Measurements from ENCODE around the gene LYST.

DNA sequence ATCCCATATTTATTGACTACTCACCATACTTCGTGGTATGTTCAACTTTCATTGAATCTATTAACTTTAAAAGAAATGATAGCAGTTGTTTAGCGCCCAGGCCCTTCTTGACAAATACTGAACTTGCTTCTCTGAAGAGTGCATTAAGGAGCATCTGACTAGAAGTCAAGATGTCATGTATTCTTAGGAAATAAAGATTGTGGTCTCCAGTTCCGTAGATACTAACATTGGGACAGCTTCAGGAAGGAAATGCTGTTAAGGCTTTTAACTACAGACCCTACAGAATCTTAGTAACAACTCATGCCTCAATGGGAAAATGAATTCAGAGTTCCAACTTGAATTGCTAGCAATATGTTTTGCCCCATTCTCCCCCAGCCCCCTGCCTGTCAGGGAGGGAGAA, 14.8 kb downstream of the LYST start:
- TF ChIP-seq EZH2 (IDR thresholded peaks at IDR 0.05; ENCODE audit: borderline replicate concordance, insufficient read depth, low read length, poor library complexity, severe bottlenecking) (no peak), REST (IDR thresholded peaks at IDR 0.05; ENCODE audit: borderline replicate concordance) (no peak), EP300 (conservative IDR thresholded peaks at IDR 0.05; ENCODE audit: poor library complexity, severe bottlenecking) (no peak)
- TF ChIP-seq, protein P1, sequence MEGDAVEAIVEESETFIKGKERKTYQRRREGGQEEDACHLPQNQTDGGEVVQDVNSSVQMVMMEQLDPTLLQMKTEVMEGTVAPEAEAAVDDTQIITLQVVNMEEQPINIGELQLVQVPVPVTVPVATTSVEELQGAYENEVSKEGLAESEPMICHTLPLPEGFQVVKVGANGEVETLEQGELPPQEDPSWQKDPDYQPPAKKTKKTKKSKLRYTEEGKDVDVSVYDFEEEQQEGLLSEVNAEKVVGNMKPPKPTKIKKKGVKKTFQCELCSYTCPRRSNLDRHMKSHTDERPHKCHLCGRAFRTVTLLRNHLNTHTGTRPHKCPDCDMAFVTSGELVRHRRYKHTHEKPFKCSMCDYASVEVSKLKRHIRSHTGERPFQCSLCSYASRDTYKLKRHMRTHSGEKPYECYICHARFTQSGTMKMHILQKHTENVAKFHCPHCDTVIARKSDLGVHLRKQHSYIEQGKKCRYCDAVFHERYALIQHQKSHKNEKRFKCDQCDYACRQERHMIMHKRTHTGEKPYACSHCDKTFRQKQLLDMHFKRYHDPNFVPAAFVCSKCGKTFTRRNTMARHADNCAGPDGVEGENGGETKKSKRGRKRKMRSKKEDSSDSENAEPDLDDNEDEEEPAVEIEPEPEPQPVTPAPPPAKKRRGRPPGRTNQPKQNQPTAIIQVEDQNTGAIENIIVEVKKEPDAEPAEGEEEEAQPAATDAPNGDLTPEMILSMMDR (IDR thresholded peaks at IDR 0.05; ENCODE audit: poor library complexity, severe bottlenecking), result no peak

All from neural cell (in vitro differentiated cells).